ENCODE results near the gene EPS8L2. TPM values are rescaled to one million over a fixed set of nuclear protein-coding genes. Genes with fewer than 3 reads are reported as not detected.

Gene EPS8L2
- total and polyA plus RNA-seq, 2 of the 8 experiments (the other 6 are each of a cell fraction or from before 2014, with no cell fraction given): 38.5 to 57.0 TPM

DNA sequence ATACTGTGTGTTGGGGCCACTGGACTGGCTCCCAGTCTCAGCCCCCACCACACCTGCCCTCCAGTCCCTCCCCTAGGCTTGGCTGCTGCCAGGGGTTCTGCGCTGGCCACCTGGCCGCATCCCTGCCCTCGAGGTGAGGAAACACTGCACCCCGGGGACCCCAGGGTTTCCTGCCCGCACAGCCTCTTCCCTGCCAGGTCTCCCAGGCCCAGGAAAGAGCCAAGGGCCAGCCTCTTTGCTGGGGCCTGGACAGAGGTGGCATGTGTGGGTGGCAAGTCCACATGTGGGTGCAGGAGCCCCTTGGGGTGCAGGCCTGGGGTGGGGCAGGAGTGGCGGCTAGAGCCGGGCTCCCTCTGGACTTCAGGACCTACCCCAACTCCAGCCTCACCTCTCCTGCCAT, 2.5 kb downstream of the EPS8L2 start (continued):
- TF ChIP-seq EP300 (IDR thresholded peaks at IDR 0.05; ENCODE audit: borderline replicate concordance in 1 of 2, low read depth in 2 of 2, low read length in 2 of 2) (no peak), SUZ12 (IDR thresholded peaks at IDR 0.05; ENCODE audit: low read length) (no peak), YY1 (IDR thresholded peaks at IDR 0.05; ENCODE audit: low read depth, low read length) (no peak), KDM5A (IDR thresholded peaks at IDR 0.05; ENCODE audit: low read length) (no peak), ZNF274 (IDR thresholded peaks at IDR 0.05; ENCODE audit: borderline replicate concordance, extremely low read depth, low read length) (no peak), TAF7 (optimal IDR thresholded peaks at IDR 0.05; ENCODE audit: borderline replicate concordance, low read depth, low read length) (no peak)
- TF ChIP-seq, protein P1, sequence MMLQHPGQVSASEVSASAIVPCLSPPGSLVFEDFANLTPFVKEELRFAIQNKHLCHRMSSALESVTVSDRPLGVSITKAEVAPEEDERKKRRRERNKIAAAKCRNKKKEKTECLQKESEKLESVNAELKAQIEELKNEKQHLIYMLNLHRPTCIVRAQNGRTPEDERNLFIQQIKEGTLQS (IDR thresholded peaks at IDR 0.05; ENCODE audit: insufficient read depth, low read depth, low read length): no peak

Measured in H1 (cell line).